ENCODE results near the gene NXPH1. TPM values are rescaled to one million over a fixed set of nuclear protein-coding genes. Genes with fewer than 3 reads are reported as not detected.

Gene NXPH1
- total RNA-seq, 4 donors from 2014 or later = not detected

- 100% methylated on average over 2 of the region's 5 CpGs for WGBS
- no peak overlapping the region for H3K27ac ChIP-seq (replicated peaks in 1 of 4)
These were observed 148.4 kb downstream of the NXPH1 start for GRCh38 chr7:8581842-8582241.

GRCh38 chr7:8582728-8583127, 149.3 kb downstream of the NXPH1 start:
- DNase-seq (ENCODE audit: extremely low spot score) = no peak
- H3K27ac ChIP-seq (replicated peaks in 1 of 4) = no peak overlapping the region
- no peaks in the 10 kb centered on the region for H3K4me1 ChIP-seq
- no peak overlapping the region for H3K4me3 ChIP-seq
- H3K9me3 ChIP-seq = no peaks in the 10 kb centered on the region
- TF ChIP-seq POLR2AphosphoS5 (IDR thresholded peaks at IDR 0.05) (no peak), CTCF (IDR thresholded peaks at IDR 0.05) (no peak), EP300 (IDR thresholded peaks at IDR 0.05) (no peak), POLR2A (IDR thresholded peaks at IDR 0.05; ENCODE audit: low read depth) (no peak)
- H3K27me3 ChIP-seq = no peaks in the 10 kb centered on the region
- intact Hi-C loops (cut with DNase I) = no loop called here
- no peaks in the 10 kb centered on the region for H3K36me3 ChIP-seq
- 70% methylated on average over 2 of the region's 3 CpGs for WGBS

More at GRCh38 chr7:8581842-8582241, 148.4 kb downstream of the NXPH1 start:
- Histone ChIP-seq H3K9me3 (no peaks in the 10 kb centered on the region), H3K36me3 (no peaks in the 10 kb centered on the region), H3K4me3 (no peak overlapping the region), H3K27me3 (no peaks in the 10 kb centered on the region), H3K4me1 (no peaks in the 10 kb centered on the region)
- no peak for DNase-seq (ENCODE audit: extremely low spot score)
- TF ChIP-seq EP300 (IDR thresholded peaks at IDR 0.05) (no peak), POLR2AphosphoS5 (IDR thresholded peaks at IDR 0.05) (no peak), CTCF (IDR thresholded peaks at IDR 0.05) (no peak), POLR2A (IDR thresholded peaks at IDR 0.05; ENCODE audit: low read depth) (no peak)
- intact Hi-C loops (cut with DNase I) = no loop called here

GRCh38 chr7:8585591-8585990, 152.2 kb downstream of the NXPH1 start:
- no peaks in the 10 kb centered on the region for H3K4me1 ChIP-seq
- no peak overlapping the region for H3K27ac ChIP-seq (replicated peaks in 1 of 4)
- intact Hi-C loops (cut with DNase I) = no loop called here
- no peak for DNase-seq (ENCODE audit: extremely low spot score)
- H3K9me3 ChIP-seq = no peaks in the 10 kb centered on the region
- no peak for TF ChIP-seq CTCF (IDR thresholded peaks at IDR 0.05)
- TF ChIP-seq POLR2A (IDR thresholded peaks at IDR 0.05; ENCODE audit: low read depth) = no peak
- TF ChIP-seq POLR2AphosphoS5 (IDR thresholded peaks at IDR 0.05) = no peak
- no peak for TF ChIP-seq EP300 (IDR thresholded peaks at IDR 0.05)
- H3K36me3 ChIP-seq = no peaks in the 10 kb centered on the region
- 60% methylated on average over 1 of the region's 1 CpG for WGBS
- H3K27me3 ChIP-seq = no peaks in the 10 kb centered on the region
- no peak overlapping the region for H3K4me3 ChIP-seq

- intact Hi-C loops (cut with DNase I) = no loop called here
- TF ChIP-seq CTCF (IDR thresholded peaks at IDR 0.05) (no peak), POLR2AphosphoS5 (IDR thresholded peaks at IDR 0.05) (no peak), POLR2A (IDR thresholded peaks at IDR 0.05; ENCODE audit: low read depth) (no peak), EP300 (IDR thresholded peaks at IDR 0.05) (no peak)
- no peaks in the 10 kb centered on the region for H3K27me3 ChIP-seq
- H3K9me3 ChIP-seq = no peaks in the 10 kb centered on the region
- no peak for DNase-seq (ENCODE audit: extremely low spot score)
- H3K4me3 ChIP-seq = no peak overlapping the region
- no peak overlapping the region for H3K27ac ChIP-seq (replicated peaks in 1 of 4)
- H3K4me1 ChIP-seq = no peaks in the 10 kb centered on the region
- H3K36me3 ChIP-seq = no peaks in the 10 kb centered on the region
- 75% methylated on average over 4 of the region's 4 CpGs for WGBS
These were observed 156.8 kb downstream of the NXPH1 start for GRCh38 chr7:8590225-8590624.

GRCh38 chr7:8590791-8591190, 157.4 kb downstream of the NXPH1 start:
- H3K27ac ChIP-seq (replicated peaks in 1 of 4) = no peak overlapping the region
- WGBS = 73% methylated on average over 3 of the region's 3 CpGs
- H3K27me3 ChIP-seq = no peaks in the 10 kb centered on the region
- no peaks in the 10 kb centered on the region for H3K9me3 ChIP-seq
- DNase-seq (ENCODE audit: extremely low spot score) = no peak
- H3K36me3 ChIP-seq = no peaks in the 10 kb centered on the region
- TF ChIP-seq EP300 (IDR thresholded peaks at IDR 0.05) = no peak
- no peak for TF ChIP-seq POLR2AphosphoS5 (IDR thresholded peaks at IDR 0.05)
- TF ChIP-seq POLR2A (IDR thresholded peaks at IDR 0.05; ENCODE audit: low read depth) = no peak
- no peak for TF ChIP-seq CTCF (IDR thresholded peaks at IDR 0.05)
- H3K4me3 ChIP-seq = no peak overlapping the region
- intact Hi-C loops (cut with DNase I) = no loop called here
- H3K4me1 ChIP-seq = no peaks in the 10 kb centered on the region
